Left colon (tissue), 2 donors: ENCODE data around the gene ZNF831. TPM values are rescaled to one million over a fixed set of nuclear protein-coding genes. Genes with fewer than 3 reads are reported as not detected.

ENCODE experiments used
- total RNA-seq, 2 donors: library from RNA; stranded (reverse); fragmentation: NEBNext Ultra II Directional; extraction: Animal tissue kit (Norgen Biotek cat#: 25700); gene quantifications; one replicate each; pipeline ENCODE4 v1.2.1, GENCODE V29; 2021
- donor health status: DM: no; HTN: no; CAD: no.
- donor health status: DM: yes; HTN: yes; CAD: no.

The ZNF831 gene
- total RNA-seq, 2 donors from 2014 or later = 0.15 to 0.61 TPM

Other genes with a start within 250 kb of the ZNF831 start
- gene NELFCD, start 182.6 kb upstream of the ZNF831 start, total RNA-seq = 10 to 100 TPM; 41.2 to 43.5 TPM
- 100 to 1,000 TPM; 283 to 307 TPM for gene CTSZ, start 156.6 kb upstream of the ZNF831 start, total RNA-seq
- not detected for gene TUBB1, start 144.4 kb upstream of the ZNF831 start, total RNA-seq
- 10 to 100 TPM; 64.2 to 79.2 TPM for gene ATP5F1E, start 131.5 kb upstream of the ZNF831 start, total RNA-seq
- 100 to 1,000 TPM; 125 to 137 TPM for gene PRELID3B, start 121.0 kb upstream of the ZNF831 start, total RNA-seq
- 10 to 100 TPM; 60.6 to 63.1 TPM for gene EDN3, start 136.8 kb downstream of the ZNF831 start, total RNA-seq